Esophagus muscularis mucosa (tissue), 4 donors: ENCODE measurements around the gene PTCHD4.

Experiments used
- CTCF ChIP-seq, 3 experiments: fragments of 200-600 bp in 2 of 3; fragments of 450-650 bp in 1 of 3; sonication (generic) in 2 of 3; IDR thresholded peaks; one replicate each; pipeline ENCODE4 v1.5.1; 2017 to 2019; ENCODE audit warnings: antibody characterized with exemption in 3 of 3, mild to moderate bottlenecking in 2 of 3, moderate library complexity in 1 of 3
- EP300 ChIP-seq: sonication (generic); formaldehyde crosslinking; IDR thresholded peaks from one replicate; pipeline ENCODE4 v1.6.1; 2017; ENCODE audit warnings: antibody characterized with exemption
- POLR2A ChIP-seq: fragments of 450-650 bp; IDR thresholded peaks from one replicate; pipeline ENCODE4 v1.6.1; 2017; ENCODE audit warnings: antibody characterized with exemption, moderate library complexity, mild to moderate bottlenecking, low read depth
- POLR2AphosphoS5 ChIP-seq, 2 donors: sonication (generic); formaldehyde crosslinking; IDR thresholded peaks; one replicate each; pipeline ENCODE4 v1.6.1; 2017; ENCODE audit warnings: antibody characterized with exemption in 2 of 2

- TF ChIP-seq POLR2AphosphoS5 (IDR thresholded peaks at IDR 0.05): no peak
- TF ChIP-seq CTCF (IDR thresholded peaks at IDR 0.05): no peak
- TF ChIP-seq POLR2A: no peak
- no peak for TF ChIP-seq EP300
Measured at GRCh38 chr6:48078120-48078519, 32.9 kb downstream of the PTCHD4 start.
